Measurements from ENCODE around the gene RIN3. TPM values are rescaled to one million over a fixed set of nuclear protein-coding genes. Genes with fewer than 3 reads are reported as not detected.
A peak's percentile ranks its signal among the peaks of the same experiment; 100 is the strongest.

Gene RIN3
- total RNA-seq, 4 donors from 2014 or later, result 2.1 to 10.4 (median 7.2) TPM

- Histone ChIP-seq H3K27ac (peak overlapping the region; percentile 62), H3K36me3 (peaks cover 4% of the 10 kb centered on the region), H3K4me3 (no peak overlapping the region), H3K4me1 (peaks cover 20% of the 10 kb centered on the region), H3K9me3 (no peaks in the 10 kb centered on the region), H3K27me3 (no peaks in the 10 kb centered on the region)
- TF ChIP-seq, protein P1, sequence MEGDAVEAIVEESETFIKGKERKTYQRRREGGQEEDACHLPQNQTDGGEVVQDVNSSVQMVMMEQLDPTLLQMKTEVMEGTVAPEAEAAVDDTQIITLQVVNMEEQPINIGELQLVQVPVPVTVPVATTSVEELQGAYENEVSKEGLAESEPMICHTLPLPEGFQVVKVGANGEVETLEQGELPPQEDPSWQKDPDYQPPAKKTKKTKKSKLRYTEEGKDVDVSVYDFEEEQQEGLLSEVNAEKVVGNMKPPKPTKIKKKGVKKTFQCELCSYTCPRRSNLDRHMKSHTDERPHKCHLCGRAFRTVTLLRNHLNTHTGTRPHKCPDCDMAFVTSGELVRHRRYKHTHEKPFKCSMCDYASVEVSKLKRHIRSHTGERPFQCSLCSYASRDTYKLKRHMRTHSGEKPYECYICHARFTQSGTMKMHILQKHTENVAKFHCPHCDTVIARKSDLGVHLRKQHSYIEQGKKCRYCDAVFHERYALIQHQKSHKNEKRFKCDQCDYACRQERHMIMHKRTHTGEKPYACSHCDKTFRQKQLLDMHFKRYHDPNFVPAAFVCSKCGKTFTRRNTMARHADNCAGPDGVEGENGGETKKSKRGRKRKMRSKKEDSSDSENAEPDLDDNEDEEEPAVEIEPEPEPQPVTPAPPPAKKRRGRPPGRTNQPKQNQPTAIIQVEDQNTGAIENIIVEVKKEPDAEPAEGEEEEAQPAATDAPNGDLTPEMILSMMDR (IDR thresholded peaks at IDR 0.05), result no peak
- TF ChIP-seq EP300 (IDR thresholded peaks at IDR 0.05) (no peak), POLR2A (IDR thresholded peaks at IDR 0.05) (no peak), POLR2AphosphoS5 (IDR thresholded peaks at IDR 0.05) (no peak)
- DNase-seq (ENCODE audit: low spot score in 2 of 2), result no peak
- WGBS, result 87% methylated on average over 13 of the region's 14 CpGs
Observed at GRCh38 chr14:92724516-92725340, 211.1 kb downstream of the RIN3 start.

GRCh38 chr14:92726135-92726932 is 212.8 kb downstream of the RIN3 start:
- DNase-seq (ENCODE audit: low spot score in 2 of 2), result peak in 1 of 2 donors; percentile 87
- no peaks in the 10 kb centered on the region for H3K27me3 ChIP-seq
- no peak overlapping the region for H3K4me3 ChIP-seq
- TF ChIP-seq, protein P1 (IDR thresholded peaks at IDR 0.05), result no peak
- TF ChIP-seq EP300 (IDR thresholded peaks at IDR 0.05), result no peak
- no peak for TF ChIP-seq POLR2A (IDR thresholded peaks at IDR 0.05)
- TF ChIP-seq POLR2AphosphoS5 (IDR thresholded peaks at IDR 0.05), result no peak
- H3K4me1 ChIP-seq, result peaks cover 11% of the 10 kb centered on the region
- peak overlapping the region; percentile 74 for H3K27ac ChIP-seq
- no peaks in the 10 kb centered on the region for H3K9me3 ChIP-seq
- WGBS, result 66% methylated on average over 12 of the region's 12 CpGs
- H3K36me3 ChIP-seq, result peaks cover 8% of the 10 kb centered on the region

- 88% methylated on average over 8 of the region's 8 CpGs for WGBS
Observed at GRCh38 chr14:92726933-92727262, 213.3 kb downstream of the RIN3 start.

DNA sequence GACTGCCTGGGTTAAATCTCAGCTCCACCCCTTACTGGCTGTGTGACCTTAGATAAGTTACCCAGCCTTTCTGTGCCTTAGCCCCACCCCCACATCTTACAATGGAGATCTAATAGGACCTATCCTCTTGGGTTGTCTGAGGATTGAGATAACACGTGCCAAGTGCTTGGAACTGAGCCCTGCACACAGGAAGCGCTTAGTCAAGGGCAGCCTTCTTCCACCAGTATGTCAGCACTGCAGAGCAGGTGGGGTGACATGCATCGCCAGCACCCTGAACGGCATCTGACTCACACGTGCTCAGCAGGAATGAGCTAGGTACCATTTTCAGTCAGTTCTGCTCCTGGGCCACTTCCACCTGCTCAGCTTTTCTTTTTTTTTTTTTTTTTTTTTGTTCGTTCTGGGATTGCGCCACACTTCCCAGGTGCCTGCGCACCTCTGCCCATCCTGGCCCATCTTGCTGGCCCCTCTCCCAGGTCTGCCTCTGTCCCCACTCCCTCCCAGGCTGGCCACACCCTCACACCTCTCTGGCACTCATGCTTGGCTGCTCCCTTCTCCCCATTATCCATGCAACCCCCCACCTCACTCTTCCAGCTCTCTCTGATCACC is 215.3 kb downstream of the RIN3 start:
- WGBS, result 39% methylated on average over 8 of the region's 8 CpGs
- Histone ChIP-seq H3K4me1 (peaks cover 11% of the 10 kb centered on the region), H3K9me3 (no peaks in the 10 kb centered on the region), H3K27me3 (no peaks in the 10 kb centered on the region), H3K27ac (no peak overlapping the region), H3K4me3 (no peak overlapping the region), H3K36me3 (peaks cover 22% of the 10 kb centered on the region)
- TF ChIP-seq EP300 (IDR thresholded peaks at IDR 0.05) (no peak), POLR2AphosphoS5 (IDR thresholded peaks at IDR 0.05) (no peak), POLR2A (IDR thresholded peaks at IDR 0.05) (no peak)
- TF ChIP-seq, protein P1 (IDR thresholded peaks at IDR 0.05), result no peak
- peak in 1 of 2 donors; percentile 42 for DNase-seq (ENCODE audit: low spot score in 2 of 2)

More at GRCh38 chr14:92726933-92727262, 213.3 kb downstream of the RIN3 start:
- Histone ChIP-seq H3K4me1 (peaks cover 11% of the 10 kb centered on the region), H3K36me3 (peaks cover 14% of the 10 kb centered on the region), H3K27ac (peak overlapping the region; percentile 74), H3K4me3 (no peak overlapping the region), H3K27me3 (no peaks in the 10 kb centered on the region), H3K9me3 (no peaks in the 10 kb centered on the region)
- no peak for DNase-seq (ENCODE audit: low spot score in 2 of 2)
- TF ChIP-seq POLR2A (IDR thresholded peaks at IDR 0.05), result no peak

DNA sequence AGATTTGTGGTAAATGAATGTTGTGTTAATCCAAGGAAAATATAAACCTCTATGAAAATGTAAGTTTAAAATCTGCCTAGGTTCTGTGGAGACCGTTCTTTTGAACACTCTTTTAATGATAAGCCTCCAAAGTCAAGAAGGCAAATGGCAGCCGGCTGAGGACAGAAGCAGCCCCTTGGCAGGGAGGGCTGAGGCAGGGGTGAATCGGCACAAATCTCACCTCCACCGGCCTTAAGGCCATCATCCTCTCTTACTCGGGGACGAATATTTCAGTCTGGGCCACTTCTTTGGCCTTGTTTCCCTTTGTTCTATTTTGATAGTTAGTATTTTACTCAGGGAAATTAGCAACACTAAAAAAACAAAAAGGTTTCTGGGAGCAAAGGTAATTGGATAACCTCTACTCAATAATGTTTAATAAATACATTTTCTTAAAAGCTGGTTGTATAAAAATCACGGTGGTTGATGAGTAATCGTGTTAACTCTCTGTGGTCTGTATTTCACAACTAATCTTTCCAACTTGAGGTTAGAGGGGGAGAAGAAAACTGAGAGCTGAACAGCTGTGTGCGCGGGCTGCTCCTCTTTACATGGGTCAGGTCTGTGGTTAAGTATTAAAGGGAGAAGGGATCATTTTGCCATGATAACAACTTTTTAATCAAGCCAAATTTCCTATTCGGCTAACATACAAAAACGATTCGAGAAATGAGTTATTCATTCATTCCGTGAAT is 216.2 kb downstream of the RIN3 start:
- TF ChIP-seq, protein P1 (IDR thresholded peaks at IDR 0.05), result no peak
- TF ChIP-seq POLR2AphosphoS5 (IDR thresholded peaks at IDR 0.05) (no peak), POLR2A (IDR thresholded peaks at IDR 0.05) (no peak), EP300 (IDR thresholded peaks at IDR 0.05) (no peak)
- Histone ChIP-seq H3K27me3 (no peaks in the 10 kb centered on the region), H3K36me3 (peaks cover 22% of the 10 kb centered on the region), H3K27ac (no peak overlapping the region), H3K4me3 (no peak overlapping the region), H3K4me1 (peaks cover 11% of the 10 kb centered on the region), H3K9me3 (no peaks in the 10 kb centered on the region)
- DNase-seq (ENCODE audit: low spot score in 2 of 2), result no peak
- 71% methylated on average over 14 of the region's 14 CpGs for WGBS

All from suprapubic skin (tissue), 4 donors.